CD4-positive, alpha-beta T cell treated with Interleukin-6 for 4 hours (primary cell): Measurements from ENCODE around the gene SOX5.
"Not testable (repeated sequence)": the region's sequence is repeated elsewhere in the genome, so short reads cannot be mapped to it uniquely, and the experiment has no call there.

Experiments
- DNase-seq: peaks from one replicate; pipeline ENCODE4 v3.0.0-alpha.2; 2020; ENCODE audit warnings: mixed read lengths

SOX5 gene

DNA sequence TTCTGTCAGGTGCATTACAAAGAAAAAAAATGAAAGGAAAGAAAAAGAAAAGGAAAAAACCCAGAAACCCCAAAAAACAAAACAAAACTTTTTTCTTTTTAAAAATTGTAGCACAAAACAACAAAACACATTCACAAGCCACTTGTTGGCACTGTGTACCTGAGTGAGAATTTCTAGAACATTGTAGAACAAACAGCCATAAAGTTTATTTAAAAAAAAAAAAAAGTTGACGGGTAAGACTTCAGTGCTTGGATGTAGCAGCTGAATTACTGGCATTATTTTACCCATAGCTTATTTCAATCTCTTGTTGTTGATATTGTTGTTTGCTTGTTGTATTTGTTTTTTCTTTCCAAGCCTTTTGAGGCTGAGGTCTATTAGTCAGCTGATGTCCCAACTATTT is 415.8 kb downstream of the SOX5 start:
- DNase-seq, result no peak

DNA sequence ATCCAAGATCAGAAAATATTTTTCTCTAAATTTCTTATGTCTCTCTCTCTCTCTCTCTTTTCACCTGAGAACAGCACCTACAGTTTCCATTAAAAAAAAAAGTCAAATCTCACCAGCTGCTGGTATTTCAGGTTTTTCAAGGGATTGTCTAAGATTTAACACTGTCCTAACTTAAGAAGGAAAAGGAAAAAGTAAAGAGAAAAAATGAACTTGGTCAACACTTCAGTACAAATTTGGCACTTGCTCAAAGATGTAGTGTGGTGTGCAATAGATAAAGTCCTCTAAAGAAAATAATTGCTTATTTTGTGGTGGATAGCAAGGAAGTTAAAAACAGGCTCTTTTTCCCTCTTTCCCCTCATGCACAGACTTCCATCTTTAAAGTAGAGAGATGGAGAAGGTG is 416.2 kb downstream of the SOX5 start:
- DNase-seq, result no peak

DNA sequence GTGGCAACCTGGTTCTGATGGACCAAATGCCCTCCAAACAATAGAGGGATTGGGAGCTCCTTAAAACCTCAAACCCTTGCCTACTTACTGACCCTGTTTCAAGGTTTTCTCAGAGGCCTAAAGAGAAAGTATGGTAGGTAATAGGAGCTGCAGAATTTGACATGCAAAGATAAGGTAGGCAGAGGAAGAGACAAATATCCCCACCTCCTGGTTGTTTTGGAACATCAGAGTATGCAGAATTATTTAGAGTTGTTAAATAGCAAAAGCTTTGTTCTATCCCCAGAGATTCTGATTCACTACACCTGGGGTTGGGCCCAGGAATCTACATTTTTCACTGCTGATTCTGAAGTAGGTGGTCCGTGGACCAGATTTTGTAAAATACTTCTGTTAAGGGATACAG is 421.2 kb downstream of the SOX5 start:
- no peak for DNase-seq

DNA sequence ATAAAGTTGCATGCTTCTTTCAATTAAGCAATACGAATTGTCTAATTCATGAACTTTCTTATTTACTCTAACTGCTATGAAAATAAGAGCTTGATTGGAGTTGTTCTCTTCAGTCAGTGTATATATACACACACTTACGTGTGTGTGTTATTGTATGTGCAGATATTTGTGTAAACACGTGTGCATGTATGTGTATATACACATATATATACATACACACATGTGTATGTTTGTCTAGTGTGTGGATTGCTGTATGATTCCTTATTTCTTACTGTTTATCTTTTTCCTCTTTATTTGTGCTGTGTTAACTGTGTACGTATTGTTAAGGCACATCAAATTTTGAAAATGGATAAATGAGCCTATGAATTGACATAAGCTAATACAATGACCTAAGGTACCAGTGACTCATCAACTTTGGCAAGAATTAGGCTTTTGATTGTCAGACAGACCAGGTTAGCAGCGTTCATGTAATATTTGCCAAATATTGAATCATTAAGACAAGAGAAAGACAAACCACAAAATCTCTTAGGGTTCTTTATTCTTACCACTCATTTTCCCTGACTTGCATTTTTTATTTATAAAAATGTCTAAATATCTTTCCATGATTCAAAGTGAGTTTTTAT is 423.9 kb downstream of the SOX5 start:
- no peak for DNase-seq

DNA sequence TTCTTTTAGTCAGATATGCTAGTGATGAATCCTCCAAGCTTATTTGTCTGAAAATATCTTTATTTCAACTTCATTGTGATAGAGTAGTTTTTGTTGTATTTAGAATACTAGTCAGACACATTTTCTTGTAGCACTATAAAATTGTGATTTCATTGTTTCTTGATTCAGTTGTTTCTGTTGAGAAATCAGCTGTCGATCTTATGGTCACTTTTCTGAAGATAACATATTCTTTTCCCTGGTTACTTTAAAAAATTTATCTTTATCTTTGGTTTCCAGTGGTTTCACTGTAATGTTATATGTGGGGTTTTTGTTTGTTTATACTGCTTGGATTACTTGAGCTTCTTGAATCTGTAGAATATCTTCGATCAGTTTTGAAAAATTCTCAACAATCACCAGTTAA is 426.1 kb downstream of the SOX5 start:
- no peak for DNase-seq

DNA sequence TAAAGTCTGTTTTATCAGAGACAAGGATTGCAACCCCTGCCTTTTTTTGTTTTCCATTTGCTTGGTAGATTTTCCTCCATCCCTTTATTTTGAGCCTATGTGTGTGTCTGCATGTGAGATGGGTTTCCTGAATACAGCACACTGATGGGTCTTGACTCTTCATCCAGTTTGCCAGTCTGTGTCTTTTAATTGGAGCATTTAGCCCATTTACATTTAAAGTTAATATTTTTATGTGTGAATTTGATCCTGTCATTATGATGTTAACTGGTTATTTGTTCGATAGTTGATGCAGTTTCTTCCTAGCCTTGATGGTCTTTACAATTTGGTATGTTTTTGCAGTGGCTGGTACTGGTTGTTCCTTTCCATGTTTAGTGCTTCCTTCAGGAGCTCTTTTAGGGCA is 430.0 kb downstream of the SOX5 start:
- not testable (repeated sequence) for DNase-seq

DNA sequence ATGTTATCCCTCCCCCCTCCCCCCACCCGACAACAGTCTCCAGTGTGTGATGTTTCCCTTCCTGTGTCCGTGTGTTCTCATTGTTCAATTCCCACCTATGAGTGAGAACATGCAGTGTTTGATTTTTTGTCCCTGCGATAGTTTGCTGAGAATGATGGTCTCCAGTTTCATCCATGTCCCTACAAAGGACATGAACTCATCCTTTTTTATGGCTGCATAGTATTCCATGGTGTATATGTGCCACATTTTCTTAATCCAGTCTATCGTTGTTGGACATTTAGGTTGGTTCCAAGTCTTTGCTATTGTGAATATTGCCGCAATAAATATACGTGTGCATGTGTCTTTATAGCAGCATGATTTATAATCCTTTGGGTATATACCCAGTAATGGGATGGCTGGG is 433.7 kb downstream of the SOX5 start:
- DNase-seq, result not testable (repeated sequence)

DNA sequence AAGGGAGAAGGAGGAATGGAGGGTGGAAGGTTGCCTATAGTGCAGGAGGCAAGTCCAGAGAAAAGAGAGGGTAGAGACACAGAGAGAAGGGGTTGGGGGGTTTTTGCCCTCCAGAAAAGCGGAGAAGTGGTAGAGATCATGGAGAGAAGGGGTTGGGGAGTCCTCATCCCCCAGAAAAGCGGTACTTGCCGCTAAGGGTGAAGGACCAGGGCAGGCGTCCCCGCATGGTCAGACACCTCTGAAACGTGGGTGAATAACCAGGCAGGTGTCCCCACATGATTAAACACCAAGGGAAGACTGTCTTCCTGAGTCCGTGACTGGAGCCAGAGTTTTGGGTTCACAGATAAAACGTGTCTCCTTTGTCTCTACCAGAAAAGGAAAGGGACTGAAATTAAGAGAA is 439.0 kb downstream of the SOX5 start:
- no peak for DNase-seq

DNA sequence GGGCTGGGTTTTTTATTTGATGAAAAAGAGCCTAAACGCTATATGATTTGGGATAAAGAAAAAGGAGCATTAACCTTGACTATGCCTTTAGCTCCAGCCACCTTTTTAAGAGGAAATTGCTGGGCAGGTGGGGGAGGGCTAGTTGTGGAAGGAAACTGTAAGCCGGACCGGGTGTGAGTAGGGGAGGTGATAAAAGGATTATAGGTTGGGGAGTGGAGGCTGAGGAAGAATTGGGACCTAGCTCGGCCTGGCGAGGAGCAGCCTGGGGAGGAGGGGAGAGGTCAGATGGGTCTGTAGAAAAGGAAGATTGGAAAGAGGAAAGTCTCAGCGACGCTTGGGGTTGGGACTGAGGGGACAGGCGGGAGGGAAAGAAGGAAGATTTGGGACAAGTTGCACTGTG is 439.6 kb downstream of the SOX5 start:
- not testable (repeated sequence) for DNase-seq

DNA sequence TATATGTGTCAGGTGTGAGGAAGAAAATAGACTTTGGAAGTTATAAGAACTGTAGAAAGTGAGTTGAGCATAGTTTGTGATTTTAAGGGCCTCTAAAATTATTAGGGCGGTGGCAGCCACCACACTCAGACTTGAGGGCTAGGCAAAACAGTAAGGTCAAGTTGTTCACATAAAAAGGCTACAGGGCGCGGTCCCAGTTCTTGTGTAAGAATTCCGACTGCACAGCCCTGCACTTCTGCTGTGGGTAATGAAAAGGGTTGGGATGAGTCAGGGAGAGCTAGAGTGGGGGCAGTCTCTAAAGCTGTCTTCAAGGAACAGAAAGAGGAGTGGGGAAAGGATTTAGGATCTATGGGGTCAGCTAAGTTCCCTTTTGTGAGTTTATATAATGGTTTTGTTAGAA is 441.7 kb downstream of the SOX5 start:
- not testable (repeated sequence) for DNase-seq

DNA sequence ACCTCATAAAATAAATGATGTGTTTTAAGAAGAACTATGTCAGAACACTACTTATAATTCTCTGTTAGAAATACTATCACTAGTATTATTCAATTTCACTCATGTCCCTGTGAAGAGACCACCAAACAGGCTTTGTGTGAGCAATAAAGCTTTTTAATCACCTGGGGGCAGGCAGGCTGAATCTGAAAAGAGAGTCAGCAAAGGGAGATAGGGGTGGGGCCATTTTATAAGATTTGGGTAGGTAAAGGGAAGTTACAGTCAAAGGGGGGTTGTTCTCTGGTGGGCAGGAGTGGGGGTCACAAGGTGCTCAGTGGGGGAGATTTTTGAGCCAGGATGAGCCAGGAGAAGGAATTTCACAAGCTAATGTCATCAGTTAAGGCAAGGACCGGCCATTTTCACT is 443.7 kb downstream of the SOX5 start:
- not testable (repeated sequence) for DNase-seq

DNA sequence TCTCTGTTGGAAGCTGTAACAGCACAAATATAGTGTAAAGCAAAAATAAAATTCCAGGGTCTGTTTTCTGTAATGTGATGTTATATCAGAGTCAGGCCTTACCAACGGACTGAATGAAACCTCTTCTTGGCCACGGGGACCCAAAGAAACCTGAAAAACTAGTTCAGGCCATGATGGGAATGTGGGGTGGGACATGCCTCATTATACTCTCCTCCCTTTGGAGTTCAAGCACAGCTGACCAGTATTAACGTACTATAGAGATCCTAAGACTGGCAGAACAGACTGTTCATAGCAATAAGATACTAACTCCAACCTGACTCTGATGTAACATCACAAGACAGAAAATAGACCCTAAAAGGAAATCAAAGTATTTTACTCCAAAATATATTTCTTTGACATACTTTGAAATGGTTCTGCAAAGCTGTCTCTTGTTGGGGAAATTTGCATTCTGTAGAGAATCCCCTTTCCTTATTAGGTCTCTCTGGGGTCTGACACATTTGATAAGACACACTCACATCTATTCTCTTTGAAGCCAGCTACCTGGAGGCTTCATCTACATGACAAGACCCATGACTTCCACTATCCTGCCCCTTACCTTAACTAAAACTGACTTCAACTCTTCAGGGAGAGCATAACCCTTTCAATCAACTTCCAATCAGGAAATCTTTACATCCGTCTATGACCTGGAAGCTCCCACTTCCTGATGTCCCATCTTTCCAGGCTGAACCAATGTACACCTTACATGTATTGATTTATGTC is 444.6 kb downstream of the SOX5 start:
- DNase-seq, result no peak

DNA sequence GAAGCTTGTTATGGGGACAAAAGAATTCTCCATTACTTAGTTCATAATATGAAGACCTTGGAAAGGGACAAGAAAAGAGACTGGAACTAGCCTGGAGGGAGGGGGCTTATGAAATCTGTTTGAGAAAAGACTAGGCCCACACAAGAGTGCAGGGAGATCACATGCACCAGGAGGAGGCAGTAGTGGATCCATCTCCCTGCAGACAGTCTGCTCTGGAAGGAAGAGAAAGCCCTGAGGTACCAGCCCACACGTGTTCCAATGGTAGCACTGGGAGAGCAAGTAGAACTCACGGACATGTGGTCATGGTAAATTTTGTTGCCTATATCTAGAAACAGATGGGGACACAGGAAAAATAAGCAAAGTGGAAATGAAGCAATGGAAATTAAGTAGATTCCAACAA is 445.4 kb downstream of the SOX5 start:
- DNase-seq, result no peak

DNA sequence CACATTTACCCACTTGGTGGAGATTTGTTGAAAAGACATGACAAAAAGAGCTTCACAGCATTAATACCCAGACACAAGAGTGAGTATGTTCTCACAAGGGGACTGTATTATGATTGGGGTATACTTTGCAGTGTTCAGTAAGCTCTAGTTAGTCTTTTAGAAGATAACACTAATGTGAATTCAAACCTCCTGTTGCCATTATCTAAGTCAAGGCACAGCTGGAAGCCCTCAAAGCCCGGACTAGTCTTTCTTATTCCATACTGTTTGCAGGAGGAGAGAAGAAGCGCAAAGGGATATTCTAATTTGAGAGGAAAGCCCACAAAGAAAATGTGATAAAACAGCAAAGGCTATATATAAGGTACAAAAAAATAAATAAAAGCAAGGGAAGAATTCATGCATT is 445.9 kb downstream of the SOX5 start:
- DNase-seq, result no peak

DNA sequence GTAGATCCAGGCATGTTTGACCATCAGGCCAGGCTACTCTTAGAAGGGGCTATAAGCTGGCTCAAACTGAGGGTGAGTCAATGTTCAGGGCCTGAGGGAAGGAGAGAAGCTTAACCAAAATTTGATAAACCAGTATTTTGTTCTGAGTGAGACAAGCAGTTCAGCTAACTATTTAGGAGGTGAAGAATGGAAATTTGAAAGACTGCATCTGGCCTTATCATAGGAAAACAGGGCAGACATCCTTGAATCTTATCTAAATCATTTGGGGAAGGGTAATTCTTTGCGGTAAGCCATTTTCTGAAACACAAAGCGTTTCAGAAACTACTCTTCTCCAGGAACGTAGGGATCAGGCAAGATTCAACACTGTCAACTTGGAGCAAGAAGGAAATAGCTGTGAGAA is 447.2 kb downstream of the SOX5 start:
- no peak for DNase-seq

DNA sequence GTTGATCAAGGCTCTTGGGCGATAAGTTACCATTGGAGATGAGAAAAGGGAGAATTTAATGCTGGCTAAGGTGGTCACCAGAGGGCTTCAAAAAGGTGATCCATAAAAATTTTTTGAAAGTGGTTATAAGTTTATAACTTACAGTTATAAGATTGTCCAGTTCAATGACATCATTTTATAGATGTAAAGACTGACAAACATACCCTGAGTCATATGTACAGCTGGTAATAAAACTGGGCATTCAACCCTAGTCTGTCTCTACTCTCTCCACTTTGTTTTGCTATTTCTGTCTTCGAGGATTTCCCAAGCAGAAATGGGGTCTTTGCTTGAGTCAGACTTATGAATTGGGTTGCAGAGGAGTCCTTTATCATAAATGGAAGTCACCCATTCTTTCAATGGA is 454.0 kb downstream of the SOX5 start:
- DNase-seq, result no peak

DNA sequence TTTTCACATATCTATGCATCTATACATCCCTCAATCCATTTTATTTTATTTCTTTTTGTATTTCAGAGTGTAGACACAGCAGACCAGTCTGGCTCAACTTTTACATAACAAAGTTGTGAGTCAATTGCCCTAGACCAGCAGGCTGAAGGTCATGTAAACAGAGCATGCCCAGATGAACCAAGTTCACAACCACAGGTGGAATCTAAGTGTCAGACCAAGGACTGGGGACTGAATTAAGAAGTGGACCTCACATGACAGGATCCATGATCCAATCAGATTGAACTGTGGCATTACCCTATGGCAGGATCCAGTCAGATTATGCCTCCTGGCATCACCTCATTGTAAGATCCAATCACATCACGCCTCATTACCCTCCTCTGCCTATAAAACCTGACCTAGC is 455.8 kb downstream of the SOX5 start:
- no peak for DNase-seq

DNA sequence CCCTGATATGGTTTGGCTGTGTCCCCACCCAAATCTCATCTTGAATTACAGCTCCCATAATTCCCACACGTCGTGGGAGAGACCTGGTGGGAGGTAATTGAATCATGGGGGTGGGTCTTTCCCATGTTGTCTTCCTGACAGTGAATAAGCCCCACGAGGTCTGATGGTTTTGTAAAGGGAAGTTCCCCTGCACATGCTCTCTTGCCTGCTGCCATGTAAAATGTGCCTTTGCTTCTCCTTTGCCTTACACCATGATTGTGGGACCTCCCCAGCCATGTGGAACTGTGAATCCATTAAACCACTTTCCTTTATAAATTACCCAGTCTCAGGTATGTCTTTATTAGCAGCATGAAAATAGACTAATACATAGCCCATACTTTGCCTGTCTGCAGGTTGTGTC is 458.4 kb downstream of the SOX5 start:
- DNase-seq, result not testable (repeated sequence)

DNA sequence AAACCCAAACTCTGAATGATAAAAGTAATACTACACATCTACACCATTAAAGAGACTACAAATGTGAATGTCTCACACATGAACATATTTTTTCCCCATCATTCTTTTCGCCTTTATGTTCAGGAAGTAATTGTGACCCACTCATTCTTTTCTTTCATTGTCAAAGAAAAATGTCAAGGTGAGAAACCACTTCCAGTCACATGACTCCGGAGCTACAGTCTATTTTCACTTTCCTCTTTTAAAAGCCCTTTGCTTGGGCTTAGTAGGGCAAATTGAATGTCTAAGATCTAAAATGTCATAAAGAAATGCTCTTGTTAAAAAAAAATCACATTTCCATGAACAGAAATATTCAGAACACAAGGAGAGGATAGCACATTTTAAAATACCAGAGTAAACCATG is 461.3 kb downstream of the SOX5 start:
- DNase-seq, result no peak

DNA sequence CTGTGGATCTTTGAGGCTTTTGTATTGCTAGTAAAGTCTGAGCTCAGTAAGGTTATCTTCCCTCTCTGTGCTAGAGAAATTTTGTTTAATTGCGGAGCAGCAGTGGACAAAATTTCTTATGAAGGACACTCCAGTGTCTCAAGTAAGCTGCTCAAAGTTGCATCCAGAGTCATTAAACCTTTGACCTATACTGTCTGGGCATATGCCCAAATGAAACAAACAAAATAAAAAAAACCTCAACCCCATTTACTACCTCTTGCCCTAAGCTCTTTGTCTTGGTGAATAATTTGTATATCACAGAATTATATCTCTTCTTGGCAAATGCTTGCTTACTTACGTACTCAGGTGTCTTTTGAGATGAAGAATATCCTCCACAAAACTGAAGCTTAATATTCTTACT is 465.2 kb downstream of the SOX5 start:
- DNase-seq, result no peak

DNA sequence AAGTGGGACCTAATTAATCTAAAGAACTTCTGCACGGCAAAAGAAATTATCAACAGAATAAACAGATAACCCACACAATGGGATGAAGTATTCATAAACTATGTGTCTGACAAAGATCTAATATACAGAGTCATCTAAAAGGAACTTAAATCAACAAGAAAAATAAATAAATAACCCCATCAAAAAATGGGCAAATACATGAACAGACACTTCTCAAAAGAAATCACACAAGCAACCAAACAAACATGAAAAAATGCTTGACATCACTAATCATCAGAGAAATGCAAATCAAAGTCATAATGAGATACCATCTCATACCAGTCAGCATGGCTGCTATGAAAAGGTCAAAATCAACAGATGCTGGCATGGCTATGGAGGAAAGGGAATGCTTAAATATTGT is 466.9 kb downstream of the SOX5 start:
- DNase-seq, result no peak
